Mesothelial cell of epicardium (in vitro differentiated cells): ENCODE data around the gene CEP164. TPM values are rescaled to one million over a fixed set of nuclear protein-coding genes. Genes with fewer than 3 reads are reported as not detected.

Experiments used
- DNase-seq, 2 experiments: peaks; one replicate each; pipeline ENCODE4 v3.0.0; 2021; ENCODE audit warnings: low spot score in 2 of 2; ENCODE audit not compliant: unreplicated experiment in 2 of 2
- H3K27ac Mint-ChIP-seq: 2 replicates; pipeline ENCODE4 v1.8.0; 2021; ENCODE audit warnings: mixed read lengths
- H3K27me3 Mint-ChIP-seq: 2 replicates; pipeline ENCODE4 v1.8.0; 2021; ENCODE audit warnings: low read depth, mixed read lengths
- H3K36me3 Mint-ChIP-seq: 2 replicates; pipeline ENCODE4 v1.8.0; 2021; ENCODE audit warnings: mixed read lengths
- H3K4me1 Mint-ChIP-seq: 2 replicates; pipeline ENCODE4 v1.8.0; 2021; ENCODE audit warnings: mixed read lengths
- H3K4me3 Mint-ChIP-seq: 2 replicates; pipeline ENCODE4 v1.8.0; 2021; ENCODE audit warnings: mild to moderate bottlenecking, moderate library complexity, mixed read lengths
- H3K9me3 Mint-ChIP-seq: 2 replicates; pipeline ENCODE4 v1.8.0; 2021; ENCODE audit warnings: mixed read lengths
- total RNA-seq: library from RNA; stranded (reverse); gene quantifications from 3 replicates; pipeline ENCODE4 v1.2.1, GENCODE V29; 2021
- TF ChIP-seq, protein P1 (sequence below): fragments of 200-600 bp; sonication (generic); IDR thresholded peaks from one replicate; pipeline ENCODE4 v1.5.0; 2021; ENCODE audit warnings: antibody characterized with exemption; ENCODE audit not compliant: unreplicated experiment

CEP164 gene
- total RNA-seq, 1 donor from 2014 or later, result 51.1 TPM

DNA sequence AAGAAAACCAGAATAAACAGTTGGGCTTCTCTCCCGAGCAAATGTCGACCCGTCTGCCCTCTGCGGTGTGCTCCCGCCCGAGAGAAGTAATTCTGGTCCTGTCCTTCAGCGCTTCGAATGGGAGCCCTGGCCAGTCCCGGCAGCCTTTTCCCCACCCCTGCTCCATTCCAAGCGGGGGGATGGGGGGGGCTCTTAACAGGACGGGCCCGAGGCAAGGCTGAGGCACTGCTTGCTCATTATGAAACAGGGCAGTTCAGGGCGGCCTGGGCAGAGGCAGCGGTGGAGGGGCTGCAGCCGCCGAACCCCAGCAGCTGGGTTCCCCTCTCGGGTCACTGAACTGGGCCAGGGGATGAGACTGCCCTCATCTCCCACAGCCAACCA is 27.4 kb upstream of the CEP164 start:
- H3K4me1 Mint-ChIP-seq, result peaks cover 25% of the 10 kb centered on the region
- no peaks in the 10 kb centered on the region for H3K9me3 Mint-ChIP-seq
- peaks cover 2% of the 10 kb centered on the region for H3K36me3 Mint-ChIP-seq
- peak; percentile 40 to 58 for DNase-seq
- H3K27ac Mint-ChIP-seq, result peak overlapping the region; percentile 96
- H3K4me3 Mint-ChIP-seq, result peak overlapping the region; percentile 45
- no peaks in the 10 kb centered on the region for H3K27me3 Mint-ChIP-seq
- TF ChIP-seq, protein P1, sequence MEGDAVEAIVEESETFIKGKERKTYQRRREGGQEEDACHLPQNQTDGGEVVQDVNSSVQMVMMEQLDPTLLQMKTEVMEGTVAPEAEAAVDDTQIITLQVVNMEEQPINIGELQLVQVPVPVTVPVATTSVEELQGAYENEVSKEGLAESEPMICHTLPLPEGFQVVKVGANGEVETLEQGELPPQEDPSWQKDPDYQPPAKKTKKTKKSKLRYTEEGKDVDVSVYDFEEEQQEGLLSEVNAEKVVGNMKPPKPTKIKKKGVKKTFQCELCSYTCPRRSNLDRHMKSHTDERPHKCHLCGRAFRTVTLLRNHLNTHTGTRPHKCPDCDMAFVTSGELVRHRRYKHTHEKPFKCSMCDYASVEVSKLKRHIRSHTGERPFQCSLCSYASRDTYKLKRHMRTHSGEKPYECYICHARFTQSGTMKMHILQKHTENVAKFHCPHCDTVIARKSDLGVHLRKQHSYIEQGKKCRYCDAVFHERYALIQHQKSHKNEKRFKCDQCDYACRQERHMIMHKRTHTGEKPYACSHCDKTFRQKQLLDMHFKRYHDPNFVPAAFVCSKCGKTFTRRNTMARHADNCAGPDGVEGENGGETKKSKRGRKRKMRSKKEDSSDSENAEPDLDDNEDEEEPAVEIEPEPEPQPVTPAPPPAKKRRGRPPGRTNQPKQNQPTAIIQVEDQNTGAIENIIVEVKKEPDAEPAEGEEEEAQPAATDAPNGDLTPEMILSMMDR, result no peak

DNA sequence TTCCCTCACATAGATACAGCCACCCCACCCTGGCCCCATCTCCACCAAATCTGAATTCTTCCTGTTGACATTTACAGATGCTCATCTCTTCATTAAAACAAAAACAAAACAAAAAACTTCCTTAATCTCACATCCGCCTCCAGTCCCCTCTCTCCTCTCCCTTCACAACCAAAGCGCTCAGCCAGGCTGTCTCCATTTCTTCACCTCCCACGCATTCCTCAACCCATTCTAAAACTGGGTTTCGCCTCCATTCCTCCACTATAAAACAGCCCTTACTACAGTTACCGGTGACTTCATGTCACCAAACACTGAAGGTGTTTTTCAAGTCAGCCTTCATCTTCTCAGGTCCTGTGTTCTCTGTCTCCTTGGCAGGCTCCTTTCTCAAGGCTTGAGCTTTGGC is 26.9 kb upstream of the CEP164 start:
- peaks cover 2% of the 10 kb centered on the region for H3K36me3 Mint-ChIP-seq
- H3K27ac Mint-ChIP-seq, result peak overlapping the region; percentile 96
- H3K27me3 Mint-ChIP-seq, result no peaks in the 10 kb centered on the region
- peak overlapping the region; percentile 48 for H3K4me3 Mint-ChIP-seq
- DNase-seq, result no peak
- TF ChIP-seq, protein P1, result no peak
- H3K9me3 Mint-ChIP-seq, result no peaks in the 10 kb centered on the region
- peaks cover 25% of the 10 kb centered on the region for H3K4me1 Mint-ChIP-seq

DNA sequence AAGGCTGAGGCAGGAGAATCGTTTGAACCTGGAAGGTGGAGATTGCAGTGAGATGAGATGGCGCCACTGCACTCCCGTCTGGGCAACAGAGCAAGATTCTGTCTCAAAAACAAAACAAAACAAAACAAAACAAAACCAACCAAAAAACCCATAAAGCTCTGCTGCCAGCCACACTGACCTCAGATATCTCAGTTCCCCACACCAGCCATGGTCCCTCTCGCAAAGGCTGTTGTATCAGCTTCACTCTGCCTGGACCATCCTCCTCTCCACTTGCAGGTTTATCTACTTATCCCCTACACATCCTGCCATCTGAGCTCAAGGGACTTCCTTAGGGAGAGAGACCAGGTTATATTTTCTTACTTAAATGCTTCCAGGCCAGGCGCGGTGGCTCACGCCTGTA is 25.4 kb upstream of the CEP164 start:
- H3K36me3 Mint-ChIP-seq, result peaks cover 2% of the 10 kb centered on the region
- no peak overlapping the region for H3K4me3 Mint-ChIP-seq
- TF ChIP-seq, protein P1, result no peak
- DNase-seq, result no peak
- H3K9me3 Mint-ChIP-seq, result no peaks in the 10 kb centered on the region
- peaks cover 25% of the 10 kb centered on the region for H3K4me1 Mint-ChIP-seq
- no peaks in the 10 kb centered on the region for H3K27me3 Mint-ChIP-seq
- H3K27ac Mint-ChIP-seq, result no peak overlapping the region

DNA sequence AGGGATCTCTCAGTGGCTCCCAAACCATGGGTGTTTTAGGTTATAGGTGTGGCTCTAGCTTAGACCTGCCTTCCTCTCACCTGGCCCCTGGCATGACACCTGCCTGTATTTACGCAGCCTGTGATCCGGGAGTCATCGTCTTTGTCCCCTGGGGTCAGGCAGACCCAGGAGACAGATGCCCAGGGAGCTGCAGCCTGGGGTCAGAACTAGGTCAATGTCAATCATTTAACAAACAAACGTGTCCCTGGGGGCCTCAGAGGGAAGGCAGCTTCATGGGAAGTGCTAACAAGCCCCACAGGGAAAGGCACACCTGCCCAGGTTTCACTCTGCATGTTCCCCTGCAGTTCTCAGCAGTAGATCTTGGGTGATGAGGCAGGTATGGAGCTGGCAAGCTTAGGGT is 24.6 kb upstream of the CEP164 start:
- Mint-ChIP-seq H3K4me3 (no peak overlapping the region), H3K4me1 (peaks cover 25% of the 10 kb centered on the region), H3K36me3 (peaks cover 2% of the 10 kb centered on the region), H3K27ac (no peak overlapping the region), H3K27me3 (no peaks in the 10 kb centered on the region), H3K9me3 (no peaks in the 10 kb centered on the region)
- no peak for DNase-seq
- TF ChIP-seq, protein P1, result no peak

DNA sequence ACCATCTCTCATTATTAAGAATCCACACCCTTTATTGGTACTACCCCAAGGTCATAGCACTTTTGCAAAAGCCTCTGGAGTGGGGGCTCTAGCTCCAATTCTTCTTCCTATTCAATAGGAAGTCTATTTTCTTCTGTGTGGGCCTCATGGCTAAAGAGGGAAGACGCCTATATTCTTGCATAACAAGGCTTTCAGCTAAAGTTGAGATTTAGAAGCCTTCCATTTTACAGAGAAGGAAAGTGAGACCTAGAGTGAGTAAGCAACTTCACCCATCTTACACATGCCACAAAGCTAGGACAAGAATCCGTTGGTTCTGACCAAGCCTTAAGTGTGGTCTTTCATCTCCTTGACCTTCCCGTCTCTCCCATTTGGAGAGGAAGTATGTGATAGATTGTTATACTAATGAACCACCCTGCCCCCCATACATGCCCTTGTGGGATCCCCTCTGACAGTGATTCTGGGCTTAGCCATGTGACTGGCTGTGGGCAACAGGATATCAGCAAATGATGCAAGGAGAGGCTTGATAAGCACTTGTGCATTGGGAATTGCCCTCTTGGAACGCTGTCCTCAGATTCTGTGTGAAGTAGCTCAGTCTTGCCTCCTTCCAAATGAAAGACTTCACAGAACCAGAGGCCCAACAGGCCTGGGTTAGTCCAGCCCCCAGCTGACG is 23.9 kb upstream of the CEP164 start:
- H3K9me3 Mint-ChIP-seq, result no peaks in the 10 kb centered on the region
- TF ChIP-seq, protein P1, result no peak
- H3K27me3 Mint-ChIP-seq, result no peaks in the 10 kb centered on the region
- no peak for DNase-seq
- H3K27ac Mint-ChIP-seq, result no peak overlapping the region
- H3K4me3 Mint-ChIP-seq, result no peak overlapping the region
- H3K36me3 Mint-ChIP-seq, result peaks cover 2% of the 10 kb centered on the region
- H3K4me1 Mint-ChIP-seq, result peaks cover 25% of the 10 kb centered on the region
